ENCODE data around the gene RPS21.

DNA sequence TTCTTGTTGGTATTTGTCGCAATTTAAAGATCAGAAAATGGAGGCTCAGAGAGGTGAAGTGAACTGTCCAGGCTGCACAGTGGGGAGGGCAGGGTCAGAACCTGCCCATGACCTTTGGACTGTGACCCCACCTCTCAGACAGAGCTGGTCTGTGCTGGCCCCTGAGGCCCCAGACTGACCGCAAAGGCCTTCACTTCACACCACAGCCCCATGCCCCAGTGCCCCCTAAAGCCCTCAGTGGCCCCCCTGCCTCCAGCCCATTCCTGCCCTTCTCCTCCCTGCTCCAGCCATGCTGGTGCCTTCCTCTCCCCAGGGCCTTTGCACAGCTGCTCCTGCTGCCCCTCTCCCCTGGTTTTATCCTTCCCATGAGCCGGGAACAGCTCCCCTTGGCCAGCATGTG, 49.8 kb downstream of the RPS21 start:
- TF ChIP-seq, protein P1, sequence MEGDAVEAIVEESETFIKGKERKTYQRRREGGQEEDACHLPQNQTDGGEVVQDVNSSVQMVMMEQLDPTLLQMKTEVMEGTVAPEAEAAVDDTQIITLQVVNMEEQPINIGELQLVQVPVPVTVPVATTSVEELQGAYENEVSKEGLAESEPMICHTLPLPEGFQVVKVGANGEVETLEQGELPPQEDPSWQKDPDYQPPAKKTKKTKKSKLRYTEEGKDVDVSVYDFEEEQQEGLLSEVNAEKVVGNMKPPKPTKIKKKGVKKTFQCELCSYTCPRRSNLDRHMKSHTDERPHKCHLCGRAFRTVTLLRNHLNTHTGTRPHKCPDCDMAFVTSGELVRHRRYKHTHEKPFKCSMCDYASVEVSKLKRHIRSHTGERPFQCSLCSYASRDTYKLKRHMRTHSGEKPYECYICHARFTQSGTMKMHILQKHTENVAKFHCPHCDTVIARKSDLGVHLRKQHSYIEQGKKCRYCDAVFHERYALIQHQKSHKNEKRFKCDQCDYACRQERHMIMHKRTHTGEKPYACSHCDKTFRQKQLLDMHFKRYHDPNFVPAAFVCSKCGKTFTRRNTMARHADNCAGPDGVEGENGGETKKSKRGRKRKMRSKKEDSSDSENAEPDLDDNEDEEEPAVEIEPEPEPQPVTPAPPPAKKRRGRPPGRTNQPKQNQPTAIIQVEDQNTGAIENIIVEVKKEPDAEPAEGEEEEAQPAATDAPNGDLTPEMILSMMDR (IDR thresholded peaks at IDR 0.05), result no peak
- no peak for TF ChIP-seq POLR2A (IDR thresholded peaks at IDR 0.05)

Data from heart left ventricle (tissue), 13 donors.